ENCODE data around the gene ZC2HC1C. TPM values are rescaled to one million over a fixed set of nuclear protein-coding genes. Genes with fewer than 3 reads are reported as not detected.

Gene ZC2HC1C
- total and polyA plus RNA-seq, 10 of the 15 experiments (the other 5 are each of a cell fraction or from before 2014, with no cell fraction given): 0.92 to 3.7 (median 1.6) TPM

GRCh38 chr14:75053396-75054291, 15.8 kb upstream of the ZC2HC1C start:
- FAIRE-seq: no peak
- H4K20me1 ChIP-seq (ENCODE audit: control insufficient read depth, insufficient read depth): no peaks in the 10 kb centered on the region
- TF ChIP-seq SMAD5 (IDR thresholded peaks at IDR 0.05; ENCODE audit: low read depth) (no peak), RFX5 (IDR thresholded peaks at IDR 0.05; ENCODE audit: low read depth, low read length) (no peak), PML (IDR thresholded peaks at IDR 0.05; ENCODE audit: low read length) (no peak), CBX5 (IDR thresholded peaks at IDR 0.05; ENCODE audit: low read depth) (no peak), LARP7 (IDR thresholded peaks at IDR 0.05) (no peak), TCF3 (IDR thresholded peaks at IDR 0.05; ENCODE audit: borderline replicate concordance, insufficient read depth, low read depth, low read length) (no peak), BCL11A (IDR thresholded peaks at IDR 0.05; ENCODE audit: low read depth, low read length) (no peak), MTA2 (IDR thresholded peaks at IDR 0.05; ENCODE audit: low read depth) (no peak)
- no peaks in the 10 kb centered on the region for H3K4me1 ChIP-seq (ENCODE audit: control insufficient read depth, insufficient read depth, low read length)
- RAD21 ChIA-PET (ENCODE audit: unreplicated experiment): no interaction called here
- CTCF ChIA-PET: no interaction called here
- in situ Hi-C loops (cut with MboI) (no loop called here), intact Hi-C loops (cut with micrococcal nuclease; ENCODE audit: unreplicated experiment) (no loop called here)
- H3K4me3 ChIP-seq: no peak overlapping the region
- no peak overlapping the region for H3K4me2 ChIP-seq (ENCODE audit: control insufficient read depth, insufficient read depth)
- WGBS (ENCODE audit: insufficient coverage, insufficient replicate concordance, low lambda C conversion rate, missing lambda C conversion rate): 66% methylated on average over 5 of the region's 5 CpGs
- no peak overlapping the region for H3K9ac ChIP-seq (ENCODE audit: control insufficient read depth, insufficient read depth, low read length)
- DNase-seq (ENCODE audit: low read depth, low spot score): no peak
- H2AFZ ChIP-seq (ENCODE audit: control insufficient read depth, low read depth, low read length): no peak overlapping the region
- H3K27me3 ChIP-seq (replicated peaks in 1 of 2; ENCODE audit: control insufficient read depth in 2 of 2, insufficient read depth in 2 of 2, low read length in 1 of 2): no peaks in the 10 kb centered on the region
- H3K79me2 ChIP-seq (ENCODE audit: control insufficient read depth, insufficient read depth, low read length): peaks cover 15% of the 10 kb centered on the region
- no peaks in the 10 kb centered on the region; the same call in 2 of the 3 replicates for H3K9me3 ChIP-seq (replicated peaks; ENCODE audit: control insufficient read depth, insufficient read depth, low read length)
- no peaks in the 10 kb centered on the region for H3K36me3 ChIP-seq (ENCODE audit: control insufficient read depth in 2 of 2, insufficient read depth in 2 of 2, low read length in 1 of 2)
- no TSS peak for BruUV-seq (replicated peaks)
- ATAC-seq: no peak
- SMC1A ChIA-PET (ENCODE audit: uncharacterized antibody, unreplicated experiment): interaction anchor here (1.1 kb wide), 1 partner anchor 8 kb away, joined by 3 read pairs; no protein-coding TSS in a partner anchor
- POLR2A ChIA-PET: interaction anchor here (0.6 to 1.6 kb wide), 3 partner anchors 9 to 51 kb away, joined by 3 to 5 read pairs (median 3); partner anchors contain the start of gene EIF2B2
- H3K27ac ChIP-seq (ENCODE audit: control insufficient read depth, insufficient read depth): no peak overlapping the region

All from GM12878 (cell line).